ENCODE measurements around the gene CNTN4. TPM values are rescaled to one million over a fixed set of nuclear protein-coding genes. Genes with fewer than 3 reads are reported as not detected.

CNTN4 gene
- total and polyA plus RNA-seq, 2 experiments from 2014 or later: 0.91 to 4.0 TPM

GRCh38 chr3:2517500-2518172 is 419.0 kb downstream of the CNTN4 start:
- H3K4me1 Mint-ChIP-seq: no peaks in the 10 kb centered on the region
- Histone ChIP-seq H3K9me2 (ENCODE audit: insufficient read depth) (no peaks in the 10 kb centered on the region), H3K4me3 (no peak overlapping the region), H2AFZ (no peak overlapping the region), H3K36me3 (ENCODE audit: insufficient read depth) (no peaks in the 10 kb centered on the region), H3K27me3 (ENCODE audit: insufficient read depth) (no peaks in the 10 kb centered on the region), H4K20me1 (replicated peaks; ENCODE audit: insufficient read depth) (no peaks in the 10 kb centered on the region), H3F3A (replicated peaks; ENCODE audit: low read depth) (no peaks in the 10 kb centered on the region), H3K4me1 (ENCODE audit: insufficient read depth) (no peaks in the 10 kb centered on the region), H3K4me2 (no peak overlapping the region), H3K27ac (ENCODE audit: low read depth) (no peak overlapping the region), H3K79me2 (replicated peaks; ENCODE audit: insufficient read depth) (no peaks in the 10 kb centered on the region)
- H3K27me3 Mint-ChIP-seq (ENCODE audit: insufficient read depth, low read depth, poor library complexity): no peaks in the 10 kb centered on the region
- ATAC-seq (no peak), DNase-seq (ENCODE audit: low spot score) (no peak)
- H3K9me3 Mint-ChIP-seq: peaks cover 96% of the 10 kb centered on the region
- TF ChIP-seq EZH2phosphoT487 (IDR thresholded peaks at IDR 0.05; ENCODE audit: unreplicated experiment) (no peak), ETS1 (IDR thresholded peaks at IDR 0.05) (no peak), ZNF331 (CRISPR knock-in tag; IDR thresholded peaks at IDR 0.05; ENCODE audit: low read depth) (no peak), ZNF114 (CRISPR knock-in tag; IDR thresholded peaks at IDR 0.05) (no peak), REST (IDR thresholded peaks at IDR 0.05; ENCODE audit: unreplicated experiment) (no peak), EZH2 (IDR thresholded peaks at IDR 0.05; ENCODE audit: low read depth, unreplicated experiment) (no peak), ZNF462 (CRISPR knock-in tag; IDR thresholded peaks at IDR 0.05) (no peak), NANOG (IDR thresholded peaks at IDR 0.05; ENCODE audit: borderline replicate concordance) (no peak), STAT1 (IDR thresholded peaks at IDR 0.05; ENCODE audit: unreplicated experiment) (no peak), POLR2AphosphoS5 (IDR thresholded peaks at IDR 0.05; ENCODE audit: low read depth) (no peak), CREB1 (CRISPR knock-in tag; IDR thresholded peaks at IDR 0.05; ENCODE audit: low read depth) (no peak), CTCF (conservative IDR thresholded peaks at IDR 0.05; ENCODE audit: low read depth in 2 of 2) (no peak), JUNB (IDR thresholded peaks at IDR 0.05; ENCODE audit: unreplicated experiment) (no peak)
- H3K4me3 Mint-ChIP-seq: no peak overlapping the region
- H3K36me3 Mint-ChIP-seq (ENCODE audit: low read depth): peaks cover 13% of the 10 kb centered on the region
- H3K27ac Mint-ChIP-seq: no peak overlapping the region

Measured in GM23338 (cell line).